Measurements from ENCODE around the gene MPHOSPH10.
A peak's percentile ranks its signal among the peaks of the same experiment; 100 is the strongest.
"Not testable (repeated sequence)": the region's sequence is repeated elsewhere in the genome, so short reads cannot be mapped to it uniquely, and the experiment has no call there.

The MPHOSPH10 gene

GRCh38 chr2:71130152-71130904 lies at the start of gene MPHOSPH10, which contains the start of gene MCEE:
TSS of gene MPHOSPH10 (plus strand) at chr2:71130634. CDS start at chr2:71130666, 32 bp downstream.
TSS of gene MCEE (minus strand) at chr2:71130229. CDS start at chr2:71130219, 10 bp downstream.
- DNase-seq (ENCODE audit: low read depth), result peak; percentile 87

- no peak for DNase-seq (ENCODE audit: low read depth)
Measured at GRCh38 chr2:71082402-71083252, 47.8 kb upstream of the MPHOSPH10 start.

- DNase-seq (ENCODE audit: low read depth), result not testable (repeated sequence)
Measured at GRCh38 chr2:71083297-71083696, 47.1 kb upstream of the MPHOSPH10 start.

- not testable (repeated sequence) for DNase-seq (ENCODE audit: low read depth)
Measured at GRCh38 chr2:71083752-71084312, 46.6 kb upstream of the MPHOSPH10 start.

- DNase-seq (ENCODE audit: low read depth), result not testable (repeated sequence)
Measured at GRCh38 chr2:71085325-71086003, 45.0 kb upstream of the MPHOSPH10 start.

- not testable (repeated sequence) for DNase-seq (ENCODE audit: low read depth)
Measured at GRCh38 chr2:71089475-71089874, 41.0 kb upstream of the MPHOSPH10 start.

GRCh38 chr2:71091808-71092207 lies 38.6 kb upstream of the MPHOSPH10 start:
- not testable (repeated sequence) for DNase-seq (ENCODE audit: low read depth)

- not testable (repeated sequence) for DNase-seq (ENCODE audit: low read depth)
Measured at GRCh38 chr2:71092491-71093260, 37.8 kb upstream of the MPHOSPH10 start.

GRCh38 chr2:71100195-71100964 lies 30.1 kb upstream of the MPHOSPH10 start:
- peak; percentile 56 for DNase-seq (ENCODE audit: low read depth)

- DNase-seq (ENCODE audit: low read depth), result peak; percentile 88
Measured at GRCh38 chr2:71101656-71102055, 28.8 kb upstream of the MPHOSPH10 start.

- DNase-seq (ENCODE audit: low read depth), result no peak
Measured at GRCh38 chr2:71102981-71103681, 27.3 kb upstream of the MPHOSPH10 start.

- no peak for DNase-seq (ENCODE audit: low read depth)
Measured at GRCh38 chr2:71103809-71104208, 26.6 kb upstream of the MPHOSPH10 start.

GRCh38 chr2:71106463-71106862 lies 24.0 kb upstream of the MPHOSPH10 start:
- DNase-seq (ENCODE audit: low read depth), result not testable (repeated sequence)

GRCh38 chr2:71108091-71108490 lies 22.3 kb upstream of the MPHOSPH10 start:
- no peak for DNase-seq (ENCODE audit: low read depth)

- no peak for DNase-seq (ENCODE audit: low read depth)
Measured at GRCh38 chr2:71113843-71114242, 16.6 kb upstream of the MPHOSPH10 start.

GRCh38 chr2:71117063-71117462 lies 13.4 kb upstream of the MPHOSPH10 start:
- no peak for DNase-seq (ENCODE audit: low read depth)

GRCh38 chr2:71120195-71120594 lies 10.2 kb upstream of the MPHOSPH10 start:
- DNase-seq (ENCODE audit: low read depth), result peak; percentile 56

- DNase-seq (ENCODE audit: low read depth), result no peak
Measured at GRCh38 chr2:71121479-71121878, 9.0 kb upstream of the MPHOSPH10 start.

GRCh38 chr2:71122387-71123298 lies 7.8 kb upstream of the MPHOSPH10 start:
- no peak for DNase-seq (ENCODE audit: low read depth)
